Peyer's patch (tissue), 4 donors: Measurements from ENCODE around the gene CDC42EP5. TPM values are rescaled to one million over a fixed set of nuclear protein-coding genes. Genes with fewer than 3 reads are reported as not detected.

Source experiments
- DNase-seq, 3 donors: peaks; one replicate each; pipeline ENCODE4 v3.0.0-alpha.2; 2017 to 2019
- H3K27ac ChIP-seq, 4 donors: fragments of 200-600 bp; sonication (generic); one replicate each; pipeline ENCODE4 v1.5.1; 2016 to 2019
- H3K27me3 ChIP-seq, 2 donors: fragments of 200-600 bp; sonication (generic); one replicate each; pipeline ENCODE4 v1.5.1; 2019
- H3K36me3 ChIP-seq, 3 donors: fragments of 200-600 bp; sonication (generic); one replicate each; pipeline ENCODE4 v1.5.1; 2016 to 2019
- H3K4me1 ChIP-seq, 4 donors: fragments of 200-600 bp; sonication (generic); one replicate each; pipeline ENCODE4 v1.5.1; 2016 to 2019
- H3K4me3 ChIP-seq, 4 donors: fragments of 200-600 bp; sonication (generic); 1 replicate in 3 of 4; 2 replicates in 1 of 4; pipeline ENCODE4 v1.5.1; 2016 to 2019; ENCODE audit warnings: mild to moderate bottlenecking in 1 of 4
- H3K9me3 ChIP-seq, 4 donors: fragments of 200-600 bp; sonication (generic); one replicate each; pipeline ENCODE4 v1.5.1; 2016 to 2019; ENCODE audit warnings: mild to moderate bottlenecking in 1 of 4
- CTCF ChIP-seq, 6 experiments: fragments of 450-650 bp in 4 of 6; fragments of 200-600 bp in 2 of 6; sonication (generic) in 1 of 6; IDR thresholded peaks; one replicate each; pipeline ENCODE4 v1.5.1; 2017 to 2019; ENCODE audit warnings: antibody characterized with exemption in 6 of 6, mild to moderate bottlenecking in 3 of 6, moderate library complexity in 1 of 6
- POLR2A ChIP-seq, 2 donors: fragments of 450-650 bp; IDR thresholded peaks; one replicate each; pipeline ENCODE4 v1.5.1; 2017; ENCODE audit warnings: antibody characterized with exemption in 2 of 2, mild to moderate bottlenecking in 2 of 2, moderate library complexity in 2 of 2
- total RNA-seq, 4 donors: library from RNA; depleted of rRNA; stranded (reverse); fragments of >200 nt; gene quantifications; one replicate each; pipeline ENCODE4 v1.1.0, GENCODE V29; 2016

Gene CDC42EP5
- total RNA-seq, 4 donors from 2014 or later = 38.0 to 133 (median 94.1) TPM

GRCh38 chr19:54421521-54421920 lies 51.6 kb downstream of the CDC42EP5 start:
- Histone ChIP-seq H3K27ac (no peak overlapping the region), H3K4me3 (no peak overlapping the region), H3K36me3 (no peaks in the 10 kb centered on the region), H3K4me1 (no peaks in the 10 kb centered on the region), H3K9me3 (no peaks in the 10 kb centered on the region), H3K27me3 (peaks cover 0 to 15% of the 10 kb centered on the region in 2 donors)
- no peak for TF ChIP-seq CTCF (IDR thresholded peaks at IDR 0.05)
- TF ChIP-seq POLR2A (IDR thresholded peaks at IDR 0.05) = no peak
- DNase-seq = no peak

- no peaks in the 10 kb centered on the region for H3K4me1 ChIP-seq
- no peaks in the 10 kb centered on the region for H3K36me3 ChIP-seq
- TF ChIP-seq CTCF (IDR thresholded peaks at IDR 0.05) = no peak
- TF ChIP-seq POLR2A (IDR thresholded peaks at IDR 0.05) = no peak
- H3K27me3 ChIP-seq = peaks cover 0 to 19% of the 10 kb centered on the region in 2 donors
- H3K4me3 ChIP-seq = no peak overlapping the region
- no peak overlapping the region for H3K27ac ChIP-seq
- no peak for DNase-seq
- no peaks in the 10 kb centered on the region for H3K9me3 ChIP-seq
Measured at GRCh38 chr19:54421169-54421516, 52.0 kb downstream of the CDC42EP5 start.

GRCh38 chr19:54420383-54421168 lies 52.5 kb downstream of the CDC42EP5 start:
- no peak overlapping the region for H3K4me3 ChIP-seq
- H3K27me3 ChIP-seq = peaks cover 0 to 25% of the 10 kb centered on the region in 2 donors
- H3K27ac ChIP-seq = no peak overlapping the region
- no peaks in the 10 kb centered on the region for H3K36me3 ChIP-seq
- no peak for DNase-seq
- H3K4me1 ChIP-seq = no peaks in the 10 kb centered on the region
- TF ChIP-seq CTCF (IDR thresholded peaks at IDR 0.05) (no peak), POLR2A (IDR thresholded peaks at IDR 0.05) (no peak)
- no peaks in the 10 kb centered on the region for H3K9me3 ChIP-seq

GRCh38 chr19:54420068-54420382 lies 53.1 kb downstream of the CDC42EP5 start:
- TF ChIP-seq POLR2A (IDR thresholded peaks at IDR 0.05) (no peak), CTCF (IDR thresholded peaks at IDR 0.05) (no peak)
- no peaks in the 10 kb centered on the region for H3K4me1 ChIP-seq
- no peak overlapping the region for H3K27ac ChIP-seq
- no peak overlapping the region for H3K4me3 ChIP-seq
- no peaks in the 10 kb centered on the region for H3K9me3 ChIP-seq
- DNase-seq = no peak
- no peaks in the 10 kb centered on the region for H3K36me3 ChIP-seq
- H3K27me3 ChIP-seq = peaks cover 0 to 30% of the 10 kb centered on the region in 2 donors

GRCh38 chr19:54418930-54419800 lies 53.9 kb downstream of the CDC42EP5 start:
- DNase-seq = no peak
- Histone ChIP-seq H3K36me3 (no peaks in the 10 kb centered on the region), H3K27ac (no peak overlapping the region), H3K4me3 (no peak overlapping the region), H3K4me1 (no peaks in the 10 kb centered on the region), H3K9me3 (no peaks in the 10 kb centered on the region), H3K27me3 (peaks cover 0 to 39% of the 10 kb centered on the region in 2 donors)
- TF ChIP-seq CTCF (IDR thresholded peaks at IDR 0.05) (no peak), POLR2A (IDR thresholded peaks at IDR 0.05) (no peak)
